ENCODE results near the gene CTXN2. TPM values are rescaled to one million over a fixed set of nuclear protein-coding genes. Genes with fewer than 3 reads are reported as not detected.

The CTXN2 gene
- total and polyA plus RNA-seq, 2 of the 4 experiments (the other 2 are of a cell fraction), result not detected

DNA sequence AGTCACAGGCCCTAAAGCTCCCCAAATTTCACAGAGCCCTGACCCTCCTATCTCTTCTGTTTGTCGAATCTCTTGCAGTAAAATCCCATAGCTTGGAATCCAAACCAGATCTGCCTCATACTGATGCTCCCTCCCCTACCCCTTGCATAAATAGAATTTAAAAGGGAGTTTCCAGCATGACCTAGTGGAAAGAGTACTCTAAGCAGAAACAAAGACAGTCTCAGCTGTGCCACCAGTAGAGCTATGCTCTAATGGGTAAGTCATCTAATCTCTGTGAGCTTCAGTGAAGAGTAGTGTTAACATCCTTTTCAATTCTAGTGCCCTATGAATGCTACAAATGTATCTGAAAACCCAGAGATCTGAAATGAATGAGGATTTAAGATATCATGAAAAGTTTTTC is 10.6 kb downstream of the CTXN2 start:
- Histone ChIP-seq H3K9me1 (ENCODE audit: insufficient read depth, low read length) (no peaks in the 10 kb centered on the region), H3K14ac (replicated peaks; ENCODE audit: low read depth, low read length) (no peak overlapping the region), H3K79me1 (ENCODE audit: low read depth in 1 of 2, low read length in 2 of 2) (no peaks in the 10 kb centered on the region), H3K4ac (ENCODE audit: low read depth, low read length) (no peak overlapping the region), H3K18ac (ENCODE audit: low read depth, low read length) (no peak overlapping the region), H3K4me2 (ENCODE audit: low read depth, low read length) (no peak overlapping the region), H3K9ac (ENCODE audit: low read depth, low read length) (no peak overlapping the region), H2AK5ac (ENCODE audit: low read depth, low read length) (no peak overlapping the region), H2BK20ac (ENCODE audit: low read depth, low read length) (no peak overlapping the region), H2BK5ac (ENCODE audit: low read depth, low read length, poor library complexity, severe bottlenecking) (no peak overlapping the region), H3K27ac (ENCODE audit: insufficient read depth, low read length) (no peak overlapping the region), H2AK9ac (replicated peaks; ENCODE audit: low read depth, low read length, poor library complexity) (no peak overlapping the region), H4K5ac (ENCODE audit: low read depth, low read length) (no peak overlapping the region), H3K56ac (ENCODE audit: extremely low read depth, insufficient read depth, low read length) (no peak overlapping the region), H4K8ac (ENCODE audit: low read depth in 2 of 2, low read length in 2 of 2) (no peak overlapping the region), H3K23ac (ENCODE audit: low read depth, low read length) (no peak overlapping the region), H3K36me3 (ENCODE audit: control insufficient read depth, insufficient read depth, low read length) (no peaks in the 10 kb centered on the region), H3K4me3 (ENCODE audit: insufficient read depth, low read depth, low read length) (no peak overlapping the region), H4K20me1 (ENCODE audit: insufficient read depth, low read length) (no peaks in the 10 kb centered on the region), H3K27me3 (ENCODE audit: control insufficient read depth, insufficient read depth, low read length) (no peaks in the 10 kb centered on the region), H2BK120ac (ENCODE audit: low read depth, low read length) (no peak overlapping the region), H3K4me1 (ENCODE audit: control insufficient read depth, insufficient read depth, low read length) (no peaks in the 10 kb centered on the region), H2BK15ac (ENCODE audit: low read depth, low read length) (no peak overlapping the region), H4K91ac (ENCODE audit: insufficient read depth, low read depth, low read length) (no peak overlapping the region), H3K9me3 (ENCODE audit: control insufficient read depth, insufficient read depth, low read length) (no peaks in the 10 kb centered on the region), H2AFZ (replicated peaks; ENCODE audit: low read length, poor library complexity) (no peak overlapping the region)
- DNase-seq (no peak), ATAC-seq (ENCODE audit: low read depth) (no peak)
- intact Hi-C loops (cut with micrococcal nuclease), result no loop called here
- ChIA-PET CTCF (interaction anchor here (1.1 kb wide), 1 partner anchor 10 kb away, joined by 3 read pairs; no protein-coding TSS in a partner anchor), POLR2A (ENCODE audit: unreplicated experiment) (no interaction called here)
- TF ChIP-seq RCOR1 (IDR thresholded peaks at IDR 0.05; ENCODE audit: insufficient replicate concordance, low read length) (no peak), RAD21 (IDR thresholded peaks at IDR 0.05; ENCODE audit: low read length) (no peak), SMC3 (IDR thresholded peaks at IDR 0.05; ENCODE audit: low read depth, low read length) (no peak), FOS (IDR thresholded peaks at IDR 0.05; ENCODE audit: low read depth, low read length) (no peak), BHLHE40 (IDR thresholded peaks at IDR 0.05; ENCODE audit: low read depth, low read length) (no peak), MAZ (IDR thresholded peaks at IDR 0.05; ENCODE audit: borderline replicate concordance, low read depth, low read length) (no peak), MXI1 (IDR thresholded peaks at IDR 0.05; ENCODE audit: borderline replicate concordance, low read depth, low read length) (no peak), NFE2L2 (IDR thresholded peaks at IDR 0.05; ENCODE audit: low read depth, low read length) (no peak), CEBPB (IDR thresholded peaks at IDR 0.05; ENCODE audit: low read depth, low read length) (no peak), POLR2A (IDR thresholded peaks at IDR 0.05; ENCODE audit: low read depth, low read length) (no peak), CHD1 (IDR thresholded peaks at IDR 0.05; ENCODE audit: low read depth, low read length) (no peak), MAFK (IDR thresholded peaks at IDR 0.05; ENCODE audit: low read depth, low read length) (no peak), RFX5 (IDR thresholded peaks at IDR 0.05; ENCODE audit: low read depth, low read length) (no peak)
- TF ChIP-seq, protein P1, sequence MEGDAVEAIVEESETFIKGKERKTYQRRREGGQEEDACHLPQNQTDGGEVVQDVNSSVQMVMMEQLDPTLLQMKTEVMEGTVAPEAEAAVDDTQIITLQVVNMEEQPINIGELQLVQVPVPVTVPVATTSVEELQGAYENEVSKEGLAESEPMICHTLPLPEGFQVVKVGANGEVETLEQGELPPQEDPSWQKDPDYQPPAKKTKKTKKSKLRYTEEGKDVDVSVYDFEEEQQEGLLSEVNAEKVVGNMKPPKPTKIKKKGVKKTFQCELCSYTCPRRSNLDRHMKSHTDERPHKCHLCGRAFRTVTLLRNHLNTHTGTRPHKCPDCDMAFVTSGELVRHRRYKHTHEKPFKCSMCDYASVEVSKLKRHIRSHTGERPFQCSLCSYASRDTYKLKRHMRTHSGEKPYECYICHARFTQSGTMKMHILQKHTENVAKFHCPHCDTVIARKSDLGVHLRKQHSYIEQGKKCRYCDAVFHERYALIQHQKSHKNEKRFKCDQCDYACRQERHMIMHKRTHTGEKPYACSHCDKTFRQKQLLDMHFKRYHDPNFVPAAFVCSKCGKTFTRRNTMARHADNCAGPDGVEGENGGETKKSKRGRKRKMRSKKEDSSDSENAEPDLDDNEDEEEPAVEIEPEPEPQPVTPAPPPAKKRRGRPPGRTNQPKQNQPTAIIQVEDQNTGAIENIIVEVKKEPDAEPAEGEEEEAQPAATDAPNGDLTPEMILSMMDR (conservative IDR thresholded peaks at IDR 0.05; ENCODE audit: low read depth, low read length), result no peak
- TF ChIP-seq, protein P2, sequence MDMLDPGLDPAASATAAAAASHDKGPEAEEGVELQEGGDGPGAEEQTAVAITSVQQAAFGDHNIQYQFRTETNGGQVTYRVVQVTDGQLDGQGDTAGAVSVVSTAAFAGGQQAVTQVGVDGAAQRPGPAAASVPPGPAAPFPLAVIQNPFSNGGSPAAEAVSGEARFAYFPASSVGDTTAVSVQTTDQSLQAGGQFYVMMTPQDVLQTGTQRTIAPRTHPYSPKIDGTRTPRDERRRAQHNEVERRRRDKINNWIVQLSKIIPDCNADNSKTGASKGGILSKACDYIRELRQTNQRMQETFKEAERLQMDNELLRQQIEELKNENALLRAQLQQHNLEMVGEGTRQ (IDR thresholded peaks at IDR 0.05; ENCODE audit: low read depth, low read length), result no peak
- TF ChIP-seq, protein P3, sequence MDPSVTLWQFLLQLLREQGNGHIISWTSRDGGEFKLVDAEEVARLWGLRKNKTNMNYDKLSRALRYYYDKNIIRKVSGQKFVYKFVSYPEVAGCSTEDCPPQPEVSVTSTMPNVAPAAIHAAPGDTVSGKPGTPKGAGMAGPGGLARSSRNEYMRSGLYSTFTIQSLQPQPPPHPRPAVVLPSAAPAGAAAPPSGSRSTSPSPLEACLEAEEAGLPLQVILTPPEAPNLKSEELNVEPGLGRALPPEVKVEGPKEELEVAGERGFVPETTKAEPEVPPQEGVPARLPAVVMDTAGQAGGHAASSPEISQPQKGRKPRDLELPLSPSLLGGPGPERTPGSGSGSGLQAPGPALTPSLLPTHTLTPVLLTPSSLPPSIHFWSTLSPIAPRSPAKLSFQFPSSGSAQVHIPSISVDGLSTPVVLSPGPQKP (IDR thresholded peaks at IDR 0.05; ENCODE audit: borderline replicate concordance, low read depth, low read length), result no peak
- WGBS, 2 experiments (ENCODE audit: extremely low coverage in 2 of 2, insufficient read length in 1 of 2), result 20% methylated on average over 1 of the region's 1 CpG; no CpG with 5 or more reads in 1 of the 2 experiments
- BruUV-seq (replicated peaks), result no TSS peak
- in situ Hi-C loops (cut with MboI; ENCODE audit: low sequenced_read_pairs), result no loop called here
- dilution Hi-C loops (cut with HindIII; ENCODE audit: low sequenced_read_pairs, unreplicated experiment), result no loop called here

Measured in IMR-90 (cell line).